ENCODE measurements around the gene TMEM106B.

The TMEM106B gene

GRCh38 chr7:12229046-12229445 lies 18.0 kb downstream of the TMEM106B start:
- no peak for DNase-seq

DNA sequence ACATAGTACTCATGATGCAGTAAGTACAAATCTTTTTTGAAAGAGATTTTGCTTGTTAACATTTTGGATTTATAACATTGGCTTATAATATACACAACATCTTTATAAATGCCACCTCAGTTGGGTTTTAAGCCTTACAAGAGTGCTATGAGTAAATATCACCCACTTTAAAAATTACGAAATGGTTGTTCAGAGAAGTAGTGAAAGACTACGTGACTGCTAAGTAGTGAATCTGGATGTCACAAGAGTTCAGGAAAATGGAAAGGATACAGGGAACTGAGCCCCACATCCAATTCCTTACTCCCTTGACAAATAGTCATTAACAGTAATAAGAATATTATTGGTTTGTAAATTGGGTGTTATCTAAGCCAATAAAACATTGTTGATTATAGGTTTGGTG lies 20.0 kb downstream of the TMEM106B start:
- no peak for DNase-seq

DNA sequence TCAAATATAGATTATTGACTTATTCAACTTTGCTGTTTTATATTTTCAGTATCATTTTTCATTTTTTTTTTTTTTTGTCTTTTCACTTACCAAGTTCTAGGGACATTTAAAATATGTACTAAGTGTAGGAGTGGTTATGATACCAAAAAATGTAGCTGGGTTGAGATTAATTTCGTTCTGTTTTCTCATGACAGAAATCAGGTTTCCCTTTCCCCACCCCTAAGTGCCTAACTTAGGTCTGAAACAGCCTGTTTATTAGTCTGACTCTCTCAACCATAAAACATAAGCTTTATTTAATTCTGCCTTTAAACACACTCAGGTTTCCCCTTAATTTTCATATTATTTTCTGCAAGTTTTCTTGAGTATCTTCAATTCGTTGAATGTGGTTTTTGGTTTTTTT lies 22.1 kb downstream of the TMEM106B start:
- no peak for DNase-seq

GRCh38 chr7:12234334-12234865 lies 23.3 kb downstream of the TMEM106B start:
- DNase-seq: no peak

DNA sequence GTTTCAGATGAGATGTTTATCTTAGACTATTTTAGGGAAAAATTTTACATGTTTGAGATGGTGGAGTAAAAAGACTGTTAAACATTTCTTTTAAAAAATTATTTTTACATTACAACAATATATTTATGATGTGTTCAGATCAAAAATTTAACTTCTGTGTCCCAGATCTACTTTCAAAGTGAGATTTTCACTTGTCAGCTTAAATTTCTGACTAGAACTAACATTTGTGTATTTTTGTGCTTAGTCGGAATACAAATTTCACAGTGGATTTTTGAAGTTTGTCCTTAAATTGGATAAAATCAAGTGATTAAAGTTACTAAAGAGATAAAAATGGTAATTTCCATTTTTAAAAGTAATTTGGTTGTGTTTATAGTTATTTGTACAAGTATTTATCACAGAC lies 24.9 kb downstream of the TMEM106B start:
- DNase-seq: no peak

GRCh38 chr7:12237007-12237406 lies 25.9 kb downstream of the TMEM106B start:
- DNase-seq: no peak

- DNase-seq: no peak
Measured at GRCh38 chr7:12239806-12240205, 28.7 kb downstream of the TMEM106B start.

DNA sequence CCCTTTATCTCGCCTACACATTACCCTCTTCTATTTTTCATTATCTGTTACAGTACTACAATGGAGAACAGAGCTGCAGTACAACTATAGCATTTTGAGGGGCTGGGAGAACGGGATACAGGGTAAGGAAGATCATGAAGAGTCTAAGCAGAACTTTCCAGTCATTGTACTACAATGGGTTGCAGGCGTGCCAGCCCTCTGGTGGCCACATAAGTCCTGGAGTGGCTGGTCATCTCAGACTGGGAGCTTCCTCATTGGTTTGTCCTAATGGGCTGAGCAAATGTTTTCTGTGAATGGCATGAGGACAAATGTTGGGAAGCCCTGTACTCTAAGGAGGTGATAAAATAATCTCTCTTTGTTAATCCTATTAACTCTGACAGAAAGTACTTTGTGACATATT lies 33.0 kb downstream of the TMEM106B start:
- no peak for DNase-seq

GRCh38 chr7:12244694-12245093 lies 33.6 kb downstream of the TMEM106B start:
- DNase-seq: no peak

GRCh38 chr7:12249706-12250105 lies 38.6 kb downstream of the TMEM106B start:
- no peak for DNase-seq

DNA sequence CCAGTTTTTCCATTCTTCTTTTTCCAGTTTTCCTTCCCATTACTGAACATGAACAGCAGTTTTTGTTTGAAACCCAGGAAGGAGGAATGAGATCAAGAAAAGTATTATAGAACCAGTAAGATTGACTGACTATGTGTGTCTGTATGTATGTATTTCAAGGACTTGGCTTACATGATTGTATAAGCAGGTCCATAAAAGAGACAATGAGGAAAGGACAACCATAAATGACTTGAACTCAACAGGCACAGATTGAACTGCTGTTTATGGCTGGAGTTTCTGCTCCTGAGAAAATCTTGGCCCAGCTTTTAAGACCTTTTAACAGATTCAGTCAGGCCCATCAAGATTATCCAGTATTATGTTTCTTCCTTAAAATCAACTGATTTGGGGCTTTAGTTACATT lies 39.1 kb downstream of the TMEM106B start:
- DNase-seq: no peak

DNA sequence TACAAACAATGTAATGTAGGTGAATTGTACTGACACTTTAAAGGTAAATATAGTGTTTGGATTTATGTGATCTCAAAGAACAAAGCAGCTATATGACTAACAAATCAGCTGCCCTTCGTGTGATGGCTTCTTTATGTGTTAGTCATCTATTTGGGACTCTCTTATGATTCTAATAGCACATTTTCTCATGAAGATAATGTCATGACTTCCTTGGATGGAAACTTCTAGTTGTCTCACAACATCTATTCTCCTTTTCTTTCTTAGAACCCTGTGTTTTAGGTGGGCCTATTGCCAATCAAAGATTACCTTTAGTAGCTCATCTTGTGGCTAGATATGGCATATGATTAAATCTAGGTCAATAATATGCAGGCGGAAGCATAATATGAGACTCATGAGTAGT lies 45.0 kb downstream of the TMEM106B start:
- no peak for DNase-seq

DNA sequence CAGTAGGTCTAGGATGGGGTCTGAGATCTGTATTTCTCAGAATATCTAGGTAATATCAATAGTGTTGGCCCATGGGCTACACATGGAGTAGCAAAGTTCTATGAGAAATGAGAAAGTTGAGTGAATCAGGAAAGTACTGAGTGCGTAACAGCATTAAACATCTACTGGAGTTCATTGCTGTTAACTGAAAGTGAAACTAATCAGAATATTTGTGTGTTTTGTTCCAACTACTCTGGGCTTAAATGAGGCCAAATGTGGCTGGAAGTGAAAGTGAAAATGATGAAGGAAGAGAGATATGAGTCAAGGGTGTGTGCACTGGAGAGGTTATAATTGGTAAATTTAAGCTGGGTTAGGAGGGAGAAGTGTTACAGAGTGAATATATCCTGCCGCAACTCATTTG lies 46.5 kb downstream of the TMEM106B start:
- no peak for DNase-seq

DNA sequence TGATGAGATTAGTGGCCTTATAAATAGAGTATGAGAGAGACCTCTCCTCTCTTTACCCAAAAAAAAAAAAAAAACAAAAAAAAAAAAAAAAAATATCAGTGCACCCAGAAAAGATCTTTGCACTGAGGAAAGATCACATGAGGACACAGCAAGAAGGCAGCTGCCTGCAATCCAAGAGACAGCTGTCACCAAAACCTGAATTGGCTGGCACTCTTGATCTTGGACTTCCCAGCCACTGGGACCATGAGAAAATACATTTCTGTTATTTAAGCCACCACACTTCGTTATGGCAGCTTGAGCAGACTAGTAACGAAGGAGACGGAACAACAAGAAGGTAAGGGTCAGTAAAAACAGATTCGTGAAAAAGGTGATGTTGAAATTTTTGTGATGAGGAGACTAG lies 47.0 kb downstream of the TMEM106B start:
- DNase-seq: no peak

DNA sequence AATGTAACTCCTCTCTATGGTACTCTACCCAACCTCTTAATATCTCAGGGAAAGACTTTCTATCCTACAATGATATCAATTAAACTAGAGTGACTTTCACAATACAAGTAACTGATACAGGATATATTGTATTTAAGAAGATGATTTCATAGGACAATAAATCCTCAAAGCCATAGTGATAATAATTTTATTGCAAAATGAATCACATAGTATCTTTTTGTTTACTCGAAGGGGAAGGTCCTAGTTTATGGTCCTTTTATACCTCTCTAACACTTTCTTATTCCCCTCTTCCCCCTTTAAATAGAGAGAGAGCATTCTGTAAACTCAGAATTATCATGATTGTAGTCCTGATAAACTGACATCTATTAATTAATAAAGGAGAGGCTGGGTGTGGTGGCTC lies 56.4 kb downstream of the TMEM106B start:
- no peak for DNase-seq

DNA sequence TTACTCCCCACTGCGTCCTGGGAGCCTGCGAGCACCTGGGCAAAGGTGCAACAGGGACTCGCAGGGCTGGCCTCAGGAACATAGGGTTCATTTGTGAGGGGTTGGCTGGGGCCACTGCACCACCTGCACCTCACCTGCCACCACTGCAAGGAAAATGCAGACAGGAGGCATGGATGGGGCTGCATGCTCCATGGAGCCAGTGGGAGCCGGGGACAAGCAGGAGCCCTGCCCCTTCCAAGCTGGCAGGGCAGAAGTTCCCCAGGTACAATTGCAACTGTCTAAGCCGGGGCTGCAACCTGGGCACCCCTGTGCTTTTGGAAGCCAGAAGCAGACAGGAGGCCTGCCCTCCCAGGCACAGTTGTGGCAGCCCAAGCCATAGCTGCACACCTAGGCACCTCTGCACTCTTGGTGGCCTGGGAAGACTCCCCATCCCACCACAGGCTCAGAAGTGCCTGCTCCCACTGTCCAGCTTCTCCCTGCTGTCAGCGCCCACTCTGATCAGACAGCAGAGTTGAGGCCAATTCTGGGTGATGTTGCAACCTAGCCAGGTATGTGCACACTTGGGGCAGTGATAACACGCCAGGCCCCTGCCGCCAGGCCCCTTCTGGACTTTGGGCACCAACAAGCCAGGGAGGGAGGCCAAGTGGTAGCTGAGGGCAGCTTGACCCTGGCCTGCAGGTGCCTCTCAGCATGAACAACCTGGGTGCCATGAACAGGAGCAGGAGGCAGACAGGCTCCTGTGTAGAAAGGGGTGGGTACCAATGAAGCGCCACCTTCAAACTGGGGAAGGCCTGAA lies 58.2 kb downstream of the TMEM106B start:
- no peak for DNase-seq

DNA sequence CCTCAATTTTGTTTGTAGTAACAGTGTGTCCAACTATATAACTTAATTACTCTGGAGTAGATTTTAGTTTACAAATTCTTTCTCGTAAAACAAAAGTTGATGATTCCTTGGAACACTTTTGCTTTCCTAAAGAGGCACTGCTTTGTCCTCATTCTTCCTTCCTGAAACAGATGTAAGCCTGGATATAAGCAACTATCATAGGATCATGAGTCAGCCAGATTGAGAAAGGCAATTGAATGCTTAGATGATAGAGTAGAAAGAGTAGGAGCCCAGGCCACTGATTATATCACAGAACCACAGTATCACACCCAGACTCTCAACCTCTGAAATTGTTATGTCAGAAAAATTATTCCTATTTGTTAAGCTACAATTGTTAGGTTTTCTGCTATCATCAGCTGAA lies 69.9 kb downstream of the TMEM106B start:
- DNase-seq: no peak

DNA sequence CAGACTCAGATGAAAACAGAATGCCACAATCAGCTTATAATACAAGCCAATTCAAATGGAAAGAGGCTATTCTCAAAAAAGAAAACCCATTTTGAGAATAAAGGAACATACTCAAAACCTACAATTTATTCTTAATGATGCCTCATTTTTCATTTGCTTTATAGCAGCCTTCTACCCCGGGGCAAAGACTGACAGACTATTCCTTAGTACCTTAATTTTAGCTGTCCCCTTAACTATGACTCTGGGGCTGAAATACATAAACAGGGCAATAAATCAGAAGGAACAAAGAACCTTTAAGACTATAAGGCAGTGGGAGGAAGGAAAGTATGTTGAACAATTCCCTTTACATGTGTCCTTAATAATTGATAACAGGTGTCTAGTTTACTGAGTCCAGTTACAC lies 76.8 kb downstream of the TMEM106B start:
- no peak for DNase-seq

DNA sequence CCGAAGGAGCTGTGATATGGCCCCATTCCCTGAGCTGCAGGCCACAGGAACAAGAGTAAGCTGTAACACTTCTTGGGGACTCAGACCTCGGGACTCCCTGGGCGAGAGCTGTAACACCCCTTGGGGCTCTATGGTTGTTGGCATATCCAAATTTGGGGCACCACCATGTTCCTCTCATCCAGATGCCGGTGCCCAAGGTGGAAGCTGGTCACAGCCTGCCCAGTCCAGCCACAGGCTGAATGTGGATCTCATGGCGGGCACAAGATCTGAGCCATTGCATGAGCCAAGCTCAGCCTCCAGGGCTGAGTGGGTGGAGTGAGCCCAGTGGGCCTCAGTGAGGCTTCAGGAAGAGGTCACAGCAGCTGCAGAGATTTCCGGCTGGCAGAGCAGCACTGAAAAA lies 78.9 kb downstream of the TMEM106B start:
- DNase-seq: no peak

- no peak for DNase-seq
Measured at GRCh38 chr7:12290761-12291160, 79.7 kb downstream of the TMEM106B start.

GRCh38 chr7:12291870-12292269 lies 80.8 kb downstream of the TMEM106B start:
- no peak for DNase-seq
